Colonic mucosa (tissue), 4 donors: Measurements from ENCODE around the gene IFRD1. TPM values are rescaled to one million over a fixed set of nuclear protein-coding genes. Genes with fewer than 3 reads are reported as not detected.

Experiments
- DNase-seq: peaks from one replicate; pipeline ENCODE4 v3.0.0-alpha.2; 2020
- H3K27ac ChIP-seq: fragments of 200-600 bp; one replicate; pipeline ENCODE4 v1.8.0; 2021
- H3K27me3 ChIP-seq: fragments of 200-600 bp; one replicate; pipeline ENCODE4 v1.8.0; 2021
- H3K36me3 ChIP-seq: fragments of 200-600 bp; one replicate; pipeline ENCODE4 v1.8.0; 2021
- H3K4me1 ChIP-seq: fragments of 200-600 bp; one replicate; pipeline ENCODE4 v1.8.0; 2021; ENCODE audit warnings: mild to moderate bottlenecking
- H3K4me3 ChIP-seq: fragments of 200-600 bp; one replicate; pipeline ENCODE4 v1.8.0; 2021
- H3K9ac ChIP-seq, 2 donors: one replicate each; pipeline ENCODE4 v1.7.0; 2013; ENCODE audit warnings: control low read depth in 2 of 2, low read depth in 2 of 2, low read length in 2 of 2
- H3K9me3 ChIP-seq: fragments of 200-600 bp; one replicate; pipeline ENCODE4 v1.8.0; 2021
- CTCF ChIP-seq: fragments of 200-600 bp; IDR thresholded peaks from one replicate; pipeline ENCODE4 v1.8.0; 2022; ENCODE audit warnings: antibody characterized with exemption, mild to moderate bottlenecking
- intact Hi-C: fragments of 100-400 bp; cut with DNase I; formaldehyde crosslinking; loops from one replicate; pipeline ENCODE4 v1.14.1; 2022
- total RNA-seq, 2 donors: library from RNA; stranded (reverse); fragmentation: NEBNext Ultra II Directional in 1 of 2; extraction: Animal tissue kit (Norgen Biotek cat#: 25700) in 1 of 2; gene quantifications; one replicate each; pipeline ENCODE4 v1.2.1, GENCODE V29; 2021
- donor health status: healthy.
- donor health status: DM: no; HTN: no; CAD: no.
- donor health status: DM: no; HTN: no; CAD: no.

Gene IFRD1
- total RNA-seq, 2 donors from 2014 or later = 35.9 to 41.0 TPM

GRCh38 chr7:112411186-112411795 is 39.0 kb upstream of the IFRD1 start:
- no peak for DNase-seq
- Histone ChIP-seq H3K9ac (no peak overlapping the region), H3K27ac (no peak overlapping the region), H3K9me3 (no peaks in the 10 kb centered on the region), H3K4me3 (no peak overlapping the region), H3K36me3 (no peaks in the 10 kb centered on the region), H3K4me1 (no peaks in the 10 kb centered on the region), H3K27me3 (no peaks in the 10 kb centered on the region)
- TF ChIP-seq CTCF = peak; percentile 37
- intact Hi-C loops = loop anchor here (5.0 to 10.0 kb wide), 3 partner anchors 84 to 669 kb away; no protein-coding TSS in a partner anchor

GRCh38 chr7:112414855-112415490 is 35.3 kb upstream of the IFRD1 start:
- no peak overlapping the region for H3K9ac ChIP-seq
- H3K36me3 ChIP-seq = no peaks in the 10 kb centered on the region
- no peaks in the 10 kb centered on the region for H3K27me3 ChIP-seq
- no peaks in the 10 kb centered on the region for H3K4me1 ChIP-seq
- no peak overlapping the region for H3K4me3 ChIP-seq
- H3K9me3 ChIP-seq = no peaks in the 10 kb centered on the region
- TF ChIP-seq CTCF = peak; percentile 34
- intact Hi-C loops = loop anchor here (5.0 to 10.0 kb wide), 3 partner anchors 80 to 673 kb away; no protein-coding TSS in a partner anchor
- no peak overlapping the region for H3K27ac ChIP-seq
- DNase-seq = no peak

- intact Hi-C loops = loop anchor here (10.0 kb wide), 1 partner anchor 79 kb away; no protein-coding TSS in a partner anchor
- Histone ChIP-seq H3K4me1 (no peaks in the 10 kb centered on the region), H3K27ac (no peak overlapping the region)
These were observed 34.1 kb upstream of the IFRD1 start for GRCh38 chr7:112416127-112416526.

GRCh38 chr7:112419543-112420130 is 30.6 kb upstream of the IFRD1 start:
- TF ChIP-seq CTCF = no peak
- Histone ChIP-seq H3K9me3 (no peaks in the 10 kb centered on the region), H3K9ac (no peak overlapping the region)

More at GRCh38 chr7:112416127-112416526, 34.1 kb upstream of the IFRD1 start:
- no peak for DNase-seq
- Histone ChIP-seq H3K36me3 (no peaks in the 10 kb centered on the region), H3K27me3 (no peaks in the 10 kb centered on the region), H3K9ac (no peak overlapping the region), H3K9me3 (no peaks in the 10 kb centered on the region), H3K4me3 (no peak overlapping the region)
- no peak for TF ChIP-seq CTCF

GRCh38 chr7:112420236-112420861 is 29.9 kb upstream of the IFRD1 start:
- H3K9me3 ChIP-seq = no peaks in the 10 kb centered on the region
- no peak for DNase-seq
- TF ChIP-seq CTCF = no peak
- H3K4me3 ChIP-seq = no peak overlapping the region
- intact Hi-C loops = no loop called here
- H3K27me3 ChIP-seq = no peaks in the 10 kb centered on the region
- no peaks in the 10 kb centered on the region for H3K36me3 ChIP-seq
- H3K9ac ChIP-seq = no peak overlapping the region
- H3K4me1 ChIP-seq = no peaks in the 10 kb centered on the region
- H3K27ac ChIP-seq = no peak overlapping the region

More at GRCh38 chr7:112419543-112420130, 30.6 kb upstream of the IFRD1 start:
- Histone ChIP-seq H3K27ac (no peak overlapping the region), H3K27me3 (no peaks in the 10 kb centered on the region), H3K36me3 (no peaks in the 10 kb centered on the region), H3K4me1 (no peaks in the 10 kb centered on the region), H3K4me3 (no peak overlapping the region)
- intact Hi-C loops = loop anchor here (10.0 kb wide), 1 partner anchor 75 kb away; no protein-coding TSS in a partner anchor
- no peak for DNase-seq
